Sigmoid colon (tissue), 7 donors: ENCODE measurements around the gene RAB6B. TPM values are rescaled to one million over a fixed set of nuclear protein-coding genes. Genes with fewer than 3 reads are reported as not detected.

Source experiments
- DNase-seq: peaks from one replicate; pipeline ENCODE4 v3.0.0-alpha.2; 2019
- H3K27ac ChIP-seq, 4 donors: fragments of 200-600 bp; sonication (generic); one replicate each; pipeline ENCODE4 v1.5.1; 2016 to 2019; ENCODE audit warnings: mild to moderate bottlenecking in 1 of 4
- H3K27me3 ChIP-seq, 3 donors: fragments of 200-600 bp; sonication (generic); one replicate each; pipeline ENCODE4 v1.5.1; 2019; ENCODE audit warnings: mild to moderate bottlenecking in 1 of 3
- H3K36me3 ChIP-seq, 4 donors: fragments of 200-600 bp; sonication (generic); one replicate each; pipeline ENCODE4 v1.5.1; 2016 to 2019
- H3K4me1 ChIP-seq, 4 donors: fragments of 200-600 bp; sonication (generic); one replicate each; pipeline ENCODE4 v1.5.1; 2017 to 2019
- H3K4me3 ChIP-seq, 4 donors: fragments of 200-600 bp; sonication (generic); one replicate each; pipeline ENCODE4 v1.5.1; 2017 to 2019; ENCODE audit warnings: mild to moderate bottlenecking in 2 of 4, moderate library complexity in 1 of 4
- H3K9me3 ChIP-seq, 4 donors: fragments of 200-600 bp in 3 of 4; sonication (generic) in 3 of 4; one replicate each; pipeline versions ENCODE4 v1.5.1 to v1.6.1; 2013 to 2019
- CTCF ChIP-seq, 4 experiments: fragments of 450-650 bp in 3 of 4; fragments of 200-600 bp in 1 of 4; IDR thresholded peaks; one replicate each; pipeline ENCODE4 v1.5.1; 2016 to 2019; ENCODE audit warnings: antibody characterized with exemption in 4 of 4, mild to moderate bottlenecking in 3 of 4, moderate library complexity in 2 of 4
- EP300 ChIP-seq, 4 donors: sonication (generic); formaldehyde crosslinking; IDR thresholded peaks; one replicate each; pipeline ENCODE4 v1.6.1; 2017; ENCODE audit warnings: antibody characterized with exemption in 4 of 4
- POLR2A ChIP-seq, 2 donors: fragments of 450-650 bp; IDR thresholded peaks; one replicate each; pipeline ENCODE4 v1.6.1; 2016; ENCODE audit warnings: antibody characterized with exemption in 2 of 2, mild to moderate bottlenecking in 2 of 2, moderate library complexity in 2 of 2
- POLR2AphosphoS5 ChIP-seq, 4 donors: sonication (generic); formaldehyde crosslinking; IDR thresholded peaks; one replicate each; pipeline ENCODE4 v1.6.1; 2017; ENCODE audit warnings: antibody characterized with exemption in 4 of 4
- WGBS, 2 donors: extraction: QIAGEN DNeasy Blood & Tissue Kit; methylation state at CpG; one replicate each; pipeline ENCODE4 v1.1.7; 2013; 5-methylcytosine and 5-hydroxymethylcytosine counted together
- intact Hi-C: fragments of 100-400 bp; cut with DNase I; formaldehyde crosslinking; loops from one replicate; pipeline ENCODE4 v1.15.1; 2023
- polyA plus RNA-seq, 3 donors: library from polyadenylated mRNA; stranded (reverse); fragments of 200-250 nt; gene quantifications; one replicate each; pipeline ENCODE4 v1.2.3, GENCODE V29; 2013
- total RNA-seq, 4 donors: library from RNA; depleted of rRNA; stranded (reverse); fragments of >200 nt; gene quantifications; one replicate each; pipeline ENCODE4 v1.1.0, GENCODE V29; 2016
- donor health status: healthy with polysubstance abuse.
- donor health status: Bipolar disorder and iron deficiency.
- donor health status: healthy.

RAB6B gene
- total and polyA plus RNA-seq, 7 donors = 0.60 to 19.7 (median 5.2) TPM

- no peaks in the 10 kb centered on the region for H3K4me1 ChIP-seq
- no peak overlapping the region for H3K4me3 ChIP-seq
- 90 to 91% methylated on average over 5 of the region's 5 CpGs for WGBS, 2 donors
- H3K27me3 ChIP-seq = no peaks in the 10 kb centered on the region
- H3K27ac ChIP-seq = no peak overlapping the region
- H3K9me3 ChIP-seq = no peaks in the 10 kb centered on the region
- intact Hi-C loops = no loop called here
- no peak for DNase-seq
- TF ChIP-seq POLR2AphosphoS5 (IDR thresholded peaks at IDR 0.05) = no peak
- TF ChIP-seq POLR2A (IDR thresholded peaks at IDR 0.05) = no peak
- H3K36me3 ChIP-seq = no peaks in the 10 kb centered on the region
Observed at GRCh38 chr3:133853063-133853924, 42.4 kb downstream of the RAB6B start.

GRCh38 chr3:133851931-133852330 lies 43.8 kb downstream of the RAB6B start:
- no peak for DNase-seq
- H3K9me3 ChIP-seq = no peaks in the 10 kb centered on the region
- no peak overlapping the region for H3K27ac ChIP-seq
- TF ChIP-seq POLR2A (IDR thresholded peaks at IDR 0.05) = no peak
- no peak for TF ChIP-seq EP300 (IDR thresholded peaks at IDR 0.05)
- no peak for TF ChIP-seq POLR2AphosphoS5 (IDR thresholded peaks at IDR 0.05)
- no peak for TF ChIP-seq CTCF (IDR thresholded peaks at IDR 0.05)
- intact Hi-C loops = no loop called here
- H3K4me3 ChIP-seq = no peak overlapping the region
- WGBS, 2 donors = 84 to 91% methylated on average over 8 of the region's 8 CpGs
- no peaks in the 10 kb centered on the region for H3K36me3 ChIP-seq
- H3K27me3 ChIP-seq = no peaks in the 10 kb centered on the region
- H3K4me1 ChIP-seq = no peaks in the 10 kb centered on the region

GRCh38 chr3:133851266-133851906 lies 44.3 kb downstream of the RAB6B start:
- Histone ChIP-seq H3K27me3 (no peaks in the 10 kb centered on the region), H3K27ac (no peak overlapping the region), H3K36me3 (no peaks in the 10 kb centered on the region), H3K9me3 (no peaks in the 10 kb centered on the region), H3K4me1 (no peaks in the 10 kb centered on the region), H3K4me3 (no peak overlapping the region)
- intact Hi-C loops = no loop called here
- TF ChIP-seq POLR2A (IDR thresholded peaks at IDR 0.05) (no peak), CTCF (IDR thresholded peaks at IDR 0.05) (no peak), POLR2AphosphoS5 (IDR thresholded peaks at IDR 0.05) (no peak), EP300 (IDR thresholded peaks at IDR 0.05) (no peak)
- 54 to 72% methylated on average over 5 of the region's 5 CpGs for WGBS, 2 donors
- no peak for DNase-seq

GRCh38 chr3:133850034-133850433 lies 45.6 kb downstream of the RAB6B start:
- Histone ChIP-seq H3K27me3 (no peaks in the 10 kb centered on the region), H3K4me3 (no peak overlapping the region), H3K27ac (no peak overlapping the region), H3K4me1 (no peaks in the 10 kb centered on the region), H3K9me3 (no peaks in the 10 kb centered on the region), H3K36me3 (no peaks in the 10 kb centered on the region)
- WGBS, 2 donors = 85 to 91% methylated on average over 1 of the region's 1 CpG
- DNase-seq = no peak
- TF ChIP-seq CTCF (IDR thresholded peaks at IDR 0.05) (no peak), POLR2A (IDR thresholded peaks at IDR 0.05) (no peak), EP300 (IDR thresholded peaks at IDR 0.05) (no peak), POLR2AphosphoS5 (IDR thresholded peaks at IDR 0.05) (no peak)
- intact Hi-C loops = no loop called here

GRCh38 chr3:133849346-133849745 lies 46.3 kb downstream of the RAB6B start:
- H3K27ac ChIP-seq = no peak overlapping the region
- H3K4me3 ChIP-seq = no peak overlapping the region
- H3K27me3 ChIP-seq = no peaks in the 10 kb centered on the region
- intact Hi-C loops = no loop called here
- TF ChIP-seq POLR2AphosphoS5 (IDR thresholded peaks at IDR 0.05) (no peak), POLR2A (IDR thresholded peaks at IDR 0.05) (no peak), EP300 (IDR thresholded peaks at IDR 0.05) (no peak), CTCF (IDR thresholded peaks at IDR 0.05) (no peak)
- no peaks in the 10 kb centered on the region for H3K9me3 ChIP-seq
- no peaks in the 10 kb centered on the region for H3K4me1 ChIP-seq
- no peaks in the 10 kb centered on the region for H3K36me3 ChIP-seq
- DNase-seq = no peak
